BLaER1 (cell line): Measurements from ENCODE around the gene RARS2.
A peak's percentile ranks its signal among the peaks of the same experiment; 100 is the strongest.

Experiments
- H3K27ac ChIP-seq: shearing (Covaris generic); formaldehyde crosslinking; 2 replicates; pipeline ENCODE4 v1.8.1; 2022
- H3K27me3 ChIP-seq: shearing (Covaris generic); formaldehyde crosslinking; 2 replicates; pipeline ENCODE4 v1.8.1; 2022
- H3K36me3 ChIP-seq: shearing (Covaris generic); formaldehyde crosslinking; 2 replicates; pipeline ENCODE4 v1.8.1; 2022
- H3K4me1 ChIP-seq: shearing (Covaris generic); formaldehyde crosslinking; 2 replicates; pipeline ENCODE4 v1.8.1; 2022
- H3K4me2 ChIP-seq: shearing (Covaris generic); formaldehyde crosslinking; 2 replicates; pipeline ENCODE4 v1.8.1; 2022
- H3K4me3 ChIP-seq: shearing (Covaris generic); formaldehyde crosslinking; 2 replicates; pipeline ENCODE4 v1.8.1; 2022
- H3K9ac ChIP-seq: shearing (Covaris generic); formaldehyde crosslinking; 2 replicates; pipeline ENCODE4 v1.8.1; 2022
- H3K9me3 ChIP-seq: shearing (Covaris generic); formaldehyde crosslinking; 2 replicates; pipeline ENCODE4 v1.8.1; 2022
- H4K20me1 ChIP-seq: shearing (Covaris generic); formaldehyde crosslinking; 2 replicates; pipeline ENCODE4 v1.8.1; 2022
- Cebpa-rat ChIP-seq: shearing (Covaris generic); IDR thresholded peaks from 2 replicates; pipeline ENCODE4 v1.8.1; 2022

Gene RARS2

GRCh38 chr6:87483929-87484328, 105.9 kb downstream of the RARS2 start:
- Histone ChIP-seq H3K4me1 (peaks cover 8% of the 10 kb centered on the region; the same call in 1 of the 2 replicates), H4K20me1 (no peaks in the 10 kb centered on the region), H3K9me3 (no peaks in the 10 kb centered on the region), H3K27me3 (no peaks in the 10 kb centered on the region), H3K27ac (no peak overlapping the region), H3K4me3 (no peak overlapping the region), H3K36me3 (no peaks in the 10 kb centered on the region; the same call in 1 of the 2 replicates), H3K4me2 (peak overlapping the region; percentile 24), H3K9ac (no peak overlapping the region)
- TF ChIP-seq Cebpa-rat = no peak

- Histone ChIP-seq H3K9ac (no peak overlapping the region), H3K4me2 (no peak overlapping the region), H3K36me3 (peaks cover 11% of the 10 kb centered on the region; the same call in 1 of the 2 replicates), H3K4me1 (peaks cover 8% of the 10 kb centered on the region; the same call in 1 of the 2 replicates), H3K4me3 (no peak overlapping the region), H3K27ac (no peak overlapping the region), H3K27me3 (no peaks in the 10 kb centered on the region), H4K20me1 (no peaks in the 10 kb centered on the region), H3K9me3 (no peaks in the 10 kb centered on the region)
- no peak for TF ChIP-seq Cebpa-rat
These were observed 107.4 kb downstream of the RARS2 start for GRCh38 chr6:87482366-87482765.

GRCh38 chr6:87481931-87482330, 107.9 kb downstream of the RARS2 start:
- H3K36me3 ChIP-seq = peaks cover 11% of the 10 kb centered on the region; the same call in 1 of the 2 replicates
- no peaks in the 10 kb centered on the region for H3K9me3 ChIP-seq
- TF ChIP-seq Cebpa-rat = no peak
- no peak overlapping the region for H3K4me3 ChIP-seq
- H3K9ac ChIP-seq = no peak overlapping the region
- H3K27ac ChIP-seq = no peak overlapping the region
- H3K4me2 ChIP-seq = no peak overlapping the region
- H3K27me3 ChIP-seq = no peaks in the 10 kb centered on the region
- H3K4me1 ChIP-seq = peaks cover 8% of the 10 kb centered on the region; the same call in 1 of the 2 replicates
- H4K20me1 ChIP-seq = no peaks in the 10 kb centered on the region

- Histone ChIP-seq H3K9me3 (no peaks in the 10 kb centered on the region), H3K36me3 (peaks cover 10% of the 10 kb centered on the region; the same call in 1 of the 2 replicates), H4K20me1 (no peaks in the 10 kb centered on the region), H3K4me3 (peak overlapping the region; percentile 80), H3K4me1 (peaks cover 7% of the 10 kb centered on the region; the same call in 1 of the 2 replicates), H3K9ac (peak overlapping the region; percentile 79), H3K4me2 (peak overlapping the region; percentile 76), H3K27ac (peak overlapping the region; percentile 76), H3K27me3 (no peaks in the 10 kb centered on the region)
- no peak for TF ChIP-seq Cebpa-rat
These were observed 116.3 kb downstream of the RARS2 start for GRCh38 chr6:87473419-87473903.

GRCh38 chr6:87472525-87473418, 117.0 kb downstream of the RARS2 start, which contains the start of gene SLC35A1:
Gene SLC35A1, plus strand, starts transcription at chr6:87472974. Its CDS starts 30 bp downstream, at chr6:87473004.
- Histone ChIP-seq H3K4me2 (peak within 1 kb of the TSS; percentile 76), H3K27me3 (no peaks in the 10 kb centered on the region), H3K9ac (peak within 1 kb of the TSS; percentile 79), H3K4me1 (peaks cover 7% of the 10 kb centered on the region; the same call in 1 of the 2 replicates), H3K4me3 (peak within 1 kb of the TSS; percentile 80), H3K9me3 (no peaks in the 10 kb centered on the region), H3K36me3 (peaks cover 4% of the 10 kb centered on the region; the same call in 1 of the 2 replicates), H3K27ac (peak within 1 kb of the TSS; percentile 76), H4K20me1 (no peaks in the 10 kb centered on the region)
- no peak for TF ChIP-seq Cebpa-rat

GRCh38 chr6:87465051-87465450, 124.7 kb downstream of the RARS2 start:
- Histone ChIP-seq H3K4me3 (no peak overlapping the region), H3K36me3 (no peaks in the 10 kb centered on the region), H3K9me3 (no peaks in the 10 kb centered on the region), H3K4me2 (no peak overlapping the region), H3K27ac (no peak overlapping the region), H3K27me3 (no peaks in the 10 kb centered on the region), H4K20me1 (no peaks in the 10 kb centered on the region), H3K4me1 (no peaks in the 10 kb centered on the region), H3K9ac (no peak overlapping the region)
- no peak for TF ChIP-seq Cebpa-rat
